ENCODE results near the gene DTX3.
"Not testable (repeated sequence)": the region's sequence is repeated elsewhere in the genome, so short reads cannot be mapped to it uniquely, and the experiment has no call there.

DTX3 gene

GRCh38 chr12:57616383-57617101 lies 11.9 kb downstream of the DTX3 start:
- Histone ChIP-seq H3K4me1 (ENCODE audit: low read depth, poor library complexity, severe bottlenecking) (peaks cover 44% of the 10 kb centered on the region), H3K36me3 (ENCODE audit: insufficient read depth) (no peaks in the 10 kb centered on the region), H3K4me3 (IDR thresholded peaks at IDR 0.05; ENCODE audit: insufficient read depth, low read depth, low read length) (no peak overlapping the region), H3K79me2 (ENCODE audit: insufficient read depth, low read depth) (no peaks in the 10 kb centered on the region), H2AFZ (ENCODE audit: low read depth) (no peak overlapping the region), H3K9ac (no peak overlapping the region), H4K20me1 (ENCODE audit: insufficient read depth) (no peaks in the 10 kb centered on the region), H3K27ac (no peak overlapping the region), H3K4me2 (no peak overlapping the region), H3K27me3 (ENCODE audit: insufficient read depth, low read depth) (no peaks in the 10 kb centered on the region)
- no peak for TF ChIP-seq CTCF (conservative IDR thresholded peaks at IDR 0.05; ENCODE audit: low read depth, low read length)

DNA sequence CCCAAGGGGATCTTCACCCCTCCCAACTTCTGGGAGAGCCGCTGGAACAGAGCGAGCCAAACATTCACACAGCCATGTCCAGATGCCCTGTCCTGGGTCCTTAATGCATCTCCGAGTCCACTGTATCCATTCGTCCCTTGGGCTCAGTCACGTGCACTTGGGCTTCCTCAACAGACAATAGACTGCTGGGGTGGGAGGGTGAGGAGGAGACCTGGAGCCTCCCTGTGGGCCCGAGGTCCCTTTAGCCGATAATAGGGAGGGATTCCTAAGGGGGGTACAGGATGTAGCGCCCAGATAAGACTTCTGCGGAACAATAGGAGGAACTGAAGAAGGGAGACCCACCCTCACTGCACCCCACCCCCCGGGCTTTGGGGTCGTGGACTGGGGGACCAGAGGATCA lies 13.3 kb downstream of the DTX3 start:
- Histone ChIP-seq H2AFZ (ENCODE audit: low read depth) (no peak overlapping the region), H3K79me2 (ENCODE audit: insufficient read depth, low read depth) (no peaks in the 10 kb centered on the region), H3K36me3 (ENCODE audit: insufficient read depth) (no peaks in the 10 kb centered on the region), H3K4me3 (IDR thresholded peaks at IDR 0.05; ENCODE audit: insufficient read depth, low read depth, low read length) (no peak overlapping the region), H4K20me1 (ENCODE audit: insufficient read depth) (no peaks in the 10 kb centered on the region), H3K27ac (no peak overlapping the region), H3K4me1 (ENCODE audit: low read depth, poor library complexity, severe bottlenecking) (peaks cover 32% of the 10 kb centered on the region), H3K9ac (no peak overlapping the region), H3K27me3 (ENCODE audit: insufficient read depth, low read depth) (peaks cover 12% of the 10 kb centered on the region), H3K4me2 (no peak overlapping the region)
- TF ChIP-seq CTCF (conservative IDR thresholded peaks at IDR 0.05; ENCODE audit: low read depth, low read length): no peak

DNA sequence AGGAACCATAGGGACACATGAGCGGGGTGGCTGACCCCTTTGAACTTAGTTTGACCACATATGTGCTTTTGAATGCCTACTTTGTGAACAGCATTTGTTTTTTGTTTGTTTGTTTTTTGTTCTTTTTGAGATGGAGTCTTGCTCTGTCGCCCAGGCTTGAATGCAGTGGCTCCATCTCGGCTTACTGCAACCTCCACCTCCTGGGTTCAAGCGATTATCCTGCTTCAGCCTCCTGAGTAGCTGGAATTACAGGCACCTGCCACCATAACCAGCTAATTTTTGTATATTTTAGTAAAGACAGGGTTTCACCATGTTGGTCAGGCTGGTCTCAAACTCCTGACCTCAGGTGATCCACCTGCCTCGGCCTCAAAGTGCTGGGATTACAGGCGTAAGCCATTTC lies 13.8 kb downstream of the DTX3 start:
- H3K4me2 ChIP-seq: not testable (repeated sequence)

DNA sequence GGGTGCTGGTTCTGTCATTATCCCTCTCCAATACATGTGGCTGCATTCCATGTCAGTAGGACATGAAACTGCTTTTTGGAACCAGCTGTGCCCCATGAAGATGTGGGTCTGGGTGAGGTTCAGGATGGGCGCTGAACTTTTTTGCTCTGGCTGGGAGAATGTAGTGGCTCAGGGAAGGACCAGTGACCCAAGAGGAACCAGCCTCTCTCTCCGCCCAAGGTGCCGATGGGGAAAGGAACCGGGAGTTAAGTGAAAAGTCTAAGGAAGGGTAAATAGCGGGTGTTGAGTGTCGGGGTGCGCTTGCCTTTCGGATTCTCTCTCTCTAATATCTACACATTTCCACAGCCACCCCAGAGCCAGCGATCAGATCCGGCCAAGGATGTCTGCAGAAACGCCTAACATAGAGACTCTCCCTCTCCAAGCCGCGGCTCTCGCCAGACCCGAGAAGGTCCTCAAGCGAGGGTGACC lies 14.4 kb downstream of the DTX3 start:
- H4K20me1 ChIP-seq (ENCODE audit: insufficient read depth): no peaks in the 10 kb centered on the region
- H2AFZ ChIP-seq (ENCODE audit: low read depth): no peak overlapping the region
- H3K9ac ChIP-seq: no peak overlapping the region
- H3K4me1 ChIP-seq (ENCODE audit: low read depth, poor library complexity, severe bottlenecking): peaks cover 21% of the 10 kb centered on the region
- no peaks in the 10 kb centered on the region for H3K79me2 ChIP-seq (ENCODE audit: insufficient read depth, low read depth)
- peaks cover 18% of the 10 kb centered on the region for H3K27me3 ChIP-seq (ENCODE audit: insufficient read depth, low read depth)
- H3K4me3 ChIP-seq (IDR thresholded peaks at IDR 0.05; ENCODE audit: insufficient read depth, low read depth, low read length): no peak overlapping the region
- no peak overlapping the region for H3K27ac ChIP-seq
- H3K4me2 ChIP-seq: no peak overlapping the region
- no peak for TF ChIP-seq CTCF (conservative IDR thresholded peaks at IDR 0.05; ENCODE audit: low read depth, low read length)
- H3K36me3 ChIP-seq (ENCODE audit: insufficient read depth): no peaks in the 10 kb centered on the region

More for the DNA sequence above, 13.8 kb downstream of the DTX3 start:
- Histone ChIP-seq H3K27me3 (ENCODE audit: insufficient read depth, low read depth) (peaks cover 15% of the 10 kb centered on the region), H3K4me1 (ENCODE audit: low read depth, poor library complexity, severe bottlenecking) (peaks cover 27% of the 10 kb centered on the region)
- H3K9ac ChIP-seq; H3K4me3 ChIP-seq (IDR thresholded peaks at IDR 0.05; ENCODE audit: insufficient read depth, low read depth, low read length); H3K27ac ChIP-seq; H3K79me2 ChIP-seq (ENCODE audit: insufficient read depth, low read depth); H3K36me3 ChIP-seq (ENCODE audit: insufficient read depth); H2AFZ ChIP-seq (ENCODE audit: low read depth); H4K20me1 ChIP-seq (ENCODE audit: insufficient read depth): not testable (repeated sequence)
